ENCODE results near the gene KCND3. TPM values are rescaled to one million over a fixed set of nuclear protein-coding genes. Genes with fewer than 3 reads are reported as not detected.

Gene KCND3
- total RNA-seq, 1 donor from 2014 or later = 0.31 TPM

- Mint-ChIP-seq H3K4me1 (peaks cover 19% of the 10 kb centered on the region), H3K9me3 (no peaks in the 10 kb centered on the region), H3K27ac (no peak overlapping the region), H3K4me3 (no peak overlapping the region), H3K36me3 (no peaks in the 10 kb centered on the region), H3K27me3 (ENCODE audit: low read depth) (peaks cover 32% of the 10 kb centered on the region)
- no peak for DNase-seq (ENCODE audit: low spot score in 2 of 2, unreplicated experiment in 2 of 2)
- TF ChIP-seq CTCF (IDR thresholded peaks at IDR 0.05; ENCODE audit: unreplicated experiment) = no peak
These were observed 255.0 kb downstream of the KCND3 start for GRCh38 chr1:111734426-111734825.

DNA sequence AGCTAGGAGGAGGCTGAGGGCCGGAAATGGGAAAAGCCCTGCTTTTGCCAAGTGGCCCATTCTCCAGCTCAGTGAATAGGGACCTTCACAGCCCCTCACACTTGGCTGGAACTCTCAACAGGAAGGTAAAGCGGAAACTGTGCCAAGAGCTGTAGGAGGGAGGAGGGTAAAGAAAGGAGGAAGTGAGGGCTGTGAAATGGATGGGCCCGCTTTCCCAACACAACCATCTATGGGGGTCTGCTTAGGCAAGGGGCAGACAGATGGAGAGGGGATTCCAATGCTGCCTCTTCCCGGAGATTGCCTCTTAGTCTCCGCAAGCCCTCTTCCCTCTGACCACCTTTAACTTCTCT lies 255.5 kb downstream of the KCND3 start:
- no peak for DNase-seq (ENCODE audit: low spot score in 2 of 2, unreplicated experiment in 2 of 2)
- Mint-ChIP-seq H3K4me1 (peaks cover 19% of the 10 kb centered on the region), H3K27ac (no peak overlapping the region), H3K27me3 (ENCODE audit: low read depth) (peaks cover 32% of the 10 kb centered on the region), H3K9me3 (no peaks in the 10 kb centered on the region), H3K4me3 (no peak overlapping the region), H3K36me3 (no peaks in the 10 kb centered on the region)
- TF ChIP-seq CTCF (IDR thresholded peaks at IDR 0.05; ENCODE audit: unreplicated experiment) = no peak

DNA sequence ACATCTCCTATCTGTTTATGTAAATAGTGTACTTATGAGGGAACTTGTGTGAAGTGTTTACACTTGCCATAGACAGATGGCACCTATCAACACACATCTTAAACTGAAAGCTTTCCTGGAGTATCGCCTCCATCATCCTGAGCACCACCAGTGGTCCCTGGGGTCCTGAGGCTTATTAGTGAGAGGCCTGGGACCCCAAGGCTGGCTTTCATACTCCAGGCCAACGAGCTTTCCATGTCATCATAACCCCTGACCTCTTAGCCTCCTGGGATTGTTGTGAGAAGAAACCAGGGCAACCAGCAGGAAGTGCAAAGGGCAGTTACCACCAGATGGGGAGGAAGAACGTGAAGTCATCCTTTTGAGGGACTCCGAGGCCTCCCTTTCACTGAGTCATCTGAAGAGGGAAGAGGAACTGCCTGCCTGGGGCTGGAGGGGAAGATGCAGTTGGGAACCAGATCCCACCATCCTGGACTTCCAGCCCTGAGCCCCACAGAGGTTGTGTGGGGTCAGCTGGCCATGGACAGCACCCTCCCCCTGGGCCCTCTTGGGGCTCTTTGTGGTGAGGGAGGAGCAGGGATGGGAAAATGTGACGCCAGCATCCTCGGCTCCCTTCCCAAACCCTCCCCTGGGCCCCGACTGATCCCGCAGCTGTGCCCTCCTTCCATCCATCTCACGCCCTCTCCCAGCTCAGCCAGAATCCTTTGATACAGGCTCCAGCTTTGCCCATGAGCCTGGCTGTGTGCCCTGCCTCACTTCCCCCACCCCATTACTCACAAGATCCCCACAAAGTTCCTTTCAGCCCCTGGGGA lies 256.1 kb downstream of the KCND3 start:
- Mint-ChIP-seq H3K27me3 (ENCODE audit: low read depth) (peaks cover 28% of the 10 kb centered on the region), H3K4me3 (no peak overlapping the region), H3K27ac (no peak overlapping the region), H3K9me3 (no peaks in the 10 kb centered on the region), H3K36me3 (no peaks in the 10 kb centered on the region), H3K4me1 (peaks cover 16% of the 10 kb centered on the region)
- DNase-seq (ENCODE audit: low spot score in 2 of 2, unreplicated experiment in 2 of 2) = no peak
- no peak for TF ChIP-seq CTCF (IDR thresholded peaks at IDR 0.05; ENCODE audit: unreplicated experiment)

GRCh38 chr1:111732718-111733117 lies 256.8 kb downstream of the KCND3 start:
- no peak overlapping the region for H3K4me3 Mint-ChIP-seq

DNA sequence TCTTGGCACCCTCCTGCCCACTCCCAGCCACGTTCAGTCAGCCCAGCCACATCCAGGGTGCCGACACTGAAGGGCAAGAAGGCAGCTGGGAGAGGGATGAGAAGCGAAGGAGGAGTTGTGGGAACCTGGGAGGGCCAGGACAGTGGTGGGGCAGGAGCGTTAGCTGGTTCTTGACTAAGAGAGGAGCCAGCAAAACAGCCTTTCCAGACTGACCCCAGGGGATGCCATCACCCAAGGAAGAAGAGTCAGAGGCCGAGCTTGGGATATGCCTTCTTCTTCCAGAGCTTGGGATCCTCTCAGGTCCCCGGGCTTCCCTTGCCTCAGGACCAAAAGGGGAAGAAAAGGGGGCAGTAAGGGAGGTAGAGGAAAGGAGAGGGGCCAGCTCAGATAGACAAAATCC lies 257.5 kb downstream of the KCND3 start:
- Mint-ChIP-seq H3K9me3 (no peaks in the 10 kb centered on the region), H3K27ac (no peak overlapping the region), H3K36me3 (no peaks in the 10 kb centered on the region), H3K4me3 (no peak overlapping the region), H3K27me3 (ENCODE audit: low read depth) (peaks cover 31% of the 10 kb centered on the region), H3K4me1 (peaks cover 7% of the 10 kb centered on the region)
- TF ChIP-seq CTCF (IDR thresholded peaks at IDR 0.05; ENCODE audit: unreplicated experiment) = no peak
- no peak for DNase-seq (ENCODE audit: low spot score in 2 of 2, unreplicated experiment in 2 of 2)

More at GRCh38 chr1:111732718-111733117, 256.8 kb downstream of the KCND3 start:
- Mint-ChIP-seq H3K36me3 (no peaks in the 10 kb centered on the region), H3K9me3 (no peaks in the 10 kb centered on the region), H3K27me3 (ENCODE audit: low read depth) (peaks cover 28% of the 10 kb centered on the region), H3K27ac (no peak overlapping the region), H3K4me1 (peaks cover 12% of the 10 kb centered on the region)
- DNase-seq (ENCODE audit: low spot score in 2 of 2, unreplicated experiment in 2 of 2) = no peak
- no peak for TF ChIP-seq CTCF (IDR thresholded peaks at IDR 0.05; ENCODE audit: unreplicated experiment)
